Type B pancreatic cell (in vitro differentiated cells): Measurements from ENCODE around the gene MCCC1. TPM values are rescaled to one million over a fixed set of nuclear protein-coding genes. Genes with fewer than 3 reads are reported as not detected.

Experiments
- DNase-seq: peaks from one replicate; pipeline ENCODE4 v3.0.0; 2021; ENCODE audit warnings: mixed read lengths; ENCODE audit not compliant: unreplicated experiment; ENCODE audit errors: extremely low spot score
- H3K27ac Mint-ChIP-seq: 2 replicates; pipeline ENCODE4 v1.8.0; 2021; ENCODE audit warnings: mild to moderate bottlenecking, mixed read lengths
- H3K27me3 Mint-ChIP-seq: 2 replicates; pipeline ENCODE4 v1.8.0; 2021; ENCODE audit warnings: mixed read lengths
- H3K36me3 Mint-ChIP-seq: 2 replicates; pipeline ENCODE4 v1.8.0; 2021; ENCODE audit warnings: mixed read lengths
- H3K4me1 Mint-ChIP-seq: one replicate; pipeline ENCODE4 v1.8.0; 2021; ENCODE audit warnings: mixed read lengths; ENCODE audit not compliant: unreplicated experiment
- H3K4me3 Mint-ChIP-seq: 2 replicates; pipeline ENCODE4 v1.8.0; 2021; ENCODE audit warnings: mild to moderate bottlenecking, mixed read lengths
- H3K9me3 Mint-ChIP-seq: 2 replicates; pipeline ENCODE4 v1.8.0; 2021; ENCODE audit warnings: mixed read lengths
- total RNA-seq: library from RNA; stranded (reverse); gene quantifications from 2 replicates; pipeline ENCODE4 v1.2.1, GENCODE V29; 2021; ENCODE audit warnings: low replicate concordance
- TF ChIP-seq, protein P1 (sequence below): fragments of 200-600 bp; sonication (generic); conservative IDR thresholded peaks from 2 replicates; pipeline ENCODE4 v1.5.0; 2021; ENCODE audit warnings: antibody characterized with exemption, mild to moderate bottlenecking

Gene MCCC1
- total RNA-seq, 1 donor from 2014 or later: 40.9 TPM

DNA sequence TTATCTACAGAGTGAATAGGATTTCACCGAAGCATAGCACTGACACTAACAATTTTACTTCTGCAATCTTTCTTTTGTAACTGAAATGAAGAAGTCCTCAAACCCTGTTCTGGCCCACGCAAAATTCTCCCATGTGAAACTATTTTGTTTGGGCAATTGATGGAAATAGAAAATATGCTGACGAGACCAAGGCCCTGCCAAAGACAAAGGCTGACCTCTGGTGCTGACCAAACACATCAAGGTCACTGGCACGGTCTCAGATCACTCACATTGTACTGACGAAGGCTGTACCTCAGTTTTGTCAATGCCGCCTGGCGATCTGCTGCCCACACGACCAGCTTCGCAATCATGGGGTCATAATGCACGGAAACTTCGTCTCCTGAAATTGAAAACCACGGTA lies 60.5 kb downstream of the MCCC1 start:
- peaks cover 3% of the 10 kb centered on the region for H3K4me1 Mint-ChIP-seq
- peaks cover 45% of the 10 kb centered on the region for H3K36me3 Mint-ChIP-seq
- H3K27ac Mint-ChIP-seq: no peak overlapping the region
- DNase-seq: no peak
- no peak overlapping the region for H3K4me3 Mint-ChIP-seq
- H3K9me3 Mint-ChIP-seq: no peaks in the 10 kb centered on the region
- H3K27me3 Mint-ChIP-seq: no peaks in the 10 kb centered on the region
- TF ChIP-seq, protein P1, sequence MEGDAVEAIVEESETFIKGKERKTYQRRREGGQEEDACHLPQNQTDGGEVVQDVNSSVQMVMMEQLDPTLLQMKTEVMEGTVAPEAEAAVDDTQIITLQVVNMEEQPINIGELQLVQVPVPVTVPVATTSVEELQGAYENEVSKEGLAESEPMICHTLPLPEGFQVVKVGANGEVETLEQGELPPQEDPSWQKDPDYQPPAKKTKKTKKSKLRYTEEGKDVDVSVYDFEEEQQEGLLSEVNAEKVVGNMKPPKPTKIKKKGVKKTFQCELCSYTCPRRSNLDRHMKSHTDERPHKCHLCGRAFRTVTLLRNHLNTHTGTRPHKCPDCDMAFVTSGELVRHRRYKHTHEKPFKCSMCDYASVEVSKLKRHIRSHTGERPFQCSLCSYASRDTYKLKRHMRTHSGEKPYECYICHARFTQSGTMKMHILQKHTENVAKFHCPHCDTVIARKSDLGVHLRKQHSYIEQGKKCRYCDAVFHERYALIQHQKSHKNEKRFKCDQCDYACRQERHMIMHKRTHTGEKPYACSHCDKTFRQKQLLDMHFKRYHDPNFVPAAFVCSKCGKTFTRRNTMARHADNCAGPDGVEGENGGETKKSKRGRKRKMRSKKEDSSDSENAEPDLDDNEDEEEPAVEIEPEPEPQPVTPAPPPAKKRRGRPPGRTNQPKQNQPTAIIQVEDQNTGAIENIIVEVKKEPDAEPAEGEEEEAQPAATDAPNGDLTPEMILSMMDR: no peak

DNA sequence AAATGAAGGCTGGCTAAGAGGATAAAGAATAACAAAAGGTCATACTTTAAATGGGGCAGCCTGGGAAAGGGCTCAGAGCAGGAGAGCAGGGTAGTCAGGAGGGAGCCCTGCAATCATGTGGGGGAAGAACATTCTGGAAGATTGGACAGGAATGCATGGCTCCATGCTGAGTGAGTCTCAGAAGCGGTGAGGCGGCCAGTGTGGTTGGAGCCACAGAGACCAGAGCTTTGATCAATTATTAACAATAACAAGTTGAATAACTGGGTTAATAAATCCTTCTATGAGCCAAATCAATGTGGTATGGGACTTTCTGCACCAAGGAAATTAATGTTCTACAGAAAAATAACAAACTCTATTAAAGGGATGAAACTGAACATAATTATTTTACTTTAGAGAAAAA lies 61.1 kb downstream of the MCCC1 start:
- H3K27me3 Mint-ChIP-seq: no peaks in the 10 kb centered on the region
- TF ChIP-seq, protein P1: no peak

DNA sequence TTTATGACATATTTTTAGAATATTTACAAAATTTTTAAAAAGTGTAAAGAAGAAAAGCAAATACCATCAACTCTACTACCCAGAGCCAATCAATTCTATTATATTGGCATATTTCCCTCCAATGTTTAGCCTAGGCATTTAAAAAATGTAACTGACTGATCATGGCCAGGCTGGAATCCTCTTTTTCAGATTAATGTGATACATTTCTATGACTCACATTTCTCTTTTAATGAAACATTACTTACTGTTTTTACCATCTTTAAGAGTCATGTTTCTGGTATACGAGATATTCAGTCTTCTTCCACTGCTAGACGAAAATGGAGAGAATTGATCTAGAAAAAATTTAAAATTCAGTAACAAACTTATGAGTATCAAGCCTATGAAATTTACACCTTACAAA lies 65.5 kb downstream of the MCCC1 start:
- H3K4me1 Mint-ChIP-seq: peaks cover 3% of the 10 kb centered on the region
- peaks cover 46% of the 10 kb centered on the region for H3K36me3 Mint-ChIP-seq
- no peak for DNase-seq
- H3K27me3 Mint-ChIP-seq: no peaks in the 10 kb centered on the region
- TF ChIP-seq, protein P1: no peak
- no peak overlapping the region for H3K4me3 Mint-ChIP-seq
- peaks cover 4% of the 10 kb centered on the region for H3K9me3 Mint-ChIP-seq
- H3K27ac Mint-ChIP-seq: no peak overlapping the region

More for the DNA sequence above, 61.1 kb downstream of the MCCC1 start:
- peaks cover 43% of the 10 kb centered on the region for H3K36me3 Mint-ChIP-seq
- H3K27ac Mint-ChIP-seq: no peak overlapping the region
- DNase-seq: no peak
- no peaks in the 10 kb centered on the region for H3K9me3 Mint-ChIP-seq
- no peak overlapping the region for H3K4me3 Mint-ChIP-seq
- H3K4me1 Mint-ChIP-seq: peaks cover 3% of the 10 kb centered on the region

DNA sequence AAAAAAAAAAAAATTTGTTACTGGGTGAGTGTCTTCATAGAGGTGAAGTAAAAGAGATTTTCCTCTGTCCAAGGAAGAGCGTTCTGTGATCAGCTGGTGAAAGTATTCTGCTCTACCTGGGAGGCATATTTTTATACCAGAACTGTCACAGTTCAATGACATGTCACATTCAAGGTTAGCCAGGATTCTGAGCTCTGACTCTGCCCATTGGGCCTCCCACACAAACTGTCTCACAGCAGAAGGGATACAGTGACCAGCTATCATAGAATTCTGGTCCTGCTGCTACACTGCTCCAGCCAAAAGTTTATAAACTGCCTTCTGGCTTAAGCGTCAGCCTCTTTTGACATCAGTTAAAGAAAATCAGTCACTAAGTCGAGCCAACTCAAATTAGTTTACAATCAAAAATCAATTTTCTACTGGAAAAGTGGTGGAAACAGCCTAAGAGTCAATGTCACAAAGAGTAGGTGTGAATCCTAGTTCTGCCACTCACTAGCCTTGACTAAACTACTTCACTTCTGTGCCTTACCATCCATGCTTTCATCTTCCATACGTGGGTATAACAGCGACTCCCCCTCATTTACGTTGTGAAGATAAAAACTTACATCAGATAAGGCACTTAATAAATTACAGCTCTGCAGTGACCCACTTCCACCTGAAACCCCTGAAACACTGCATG lies 66.3 kb downstream of the MCCC1 start:
- Mint-ChIP-seq H3K4me1 (peaks cover under 1% of the 10 kb centered on the region), H3K36me3 (peaks cover 44% of the 10 kb centered on the region), H3K27me3 (no peaks in the 10 kb centered on the region), H3K4me3 (no peak overlapping the region), H3K27ac (no peak overlapping the region), H3K9me3 (peaks cover 8% of the 10 kb centered on the region)
- no peak for DNase-seq
- TF ChIP-seq, protein P1: no peak

DNA sequence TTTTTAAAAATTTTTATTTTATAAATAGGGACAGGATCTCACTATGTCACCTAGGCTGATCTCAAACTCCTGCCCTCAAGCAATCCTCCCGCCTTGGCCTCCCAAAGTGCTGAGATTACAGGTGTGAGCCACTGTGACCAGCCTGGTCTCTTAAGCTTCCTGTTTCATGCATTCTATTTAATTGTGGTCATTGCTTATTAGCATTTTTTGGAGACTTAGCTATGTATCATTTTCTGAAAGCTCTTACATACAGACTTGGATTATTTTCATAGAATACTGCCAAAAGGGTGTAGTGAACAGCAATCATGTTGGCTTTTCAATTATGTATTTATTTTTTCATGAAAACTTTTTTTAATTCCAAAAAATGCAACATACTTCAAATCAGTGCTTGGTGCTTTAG lies 67.5 kb downstream of the MCCC1 start:
- no peak overlapping the region for H3K4me3 Mint-ChIP-seq
- no peak for DNase-seq
- H3K27ac Mint-ChIP-seq: no peak overlapping the region
- peaks cover 8% of the 10 kb centered on the region for H3K9me3 Mint-ChIP-seq
- peaks cover 38% of the 10 kb centered on the region for H3K36me3 Mint-ChIP-seq
- H3K4me1 Mint-ChIP-seq: no peaks in the 10 kb centered on the region
- no peaks in the 10 kb centered on the region for H3K27me3 Mint-ChIP-seq
- TF ChIP-seq, protein P1: no peak
